HCT116 (cell line): ENCODE measurements around the gene HBG2.

Experiments used
- CBX3 ChIP-seq: IDR thresholded peaks from 2 replicates; pipeline ENCODE4 v1.6.1; 2012; ENCODE audit warnings: low read depth
- EGR1 ChIP-seq: IDR thresholded peaks from 2 replicates; pipeline ENCODE4 v1.6.1; 2012; ENCODE audit warnings: low read depth
- ELF1 ChIP-seq: IDR thresholded peaks from 2 replicates; pipeline ENCODE4 v1.6.1; 2012; ENCODE audit warnings: low read depth, borderline replicate concordance
- FOSL1 ChIP-seq: IDR thresholded peaks from 2 replicates; pipeline ENCODE4 v1.6.1; 2012; ENCODE audit warnings: low read depth
- JUND ChIP-seq: IDR thresholded peaks from 2 replicates; pipeline ENCODE4 v1.6.1; 2012
- POLR2A ChIP-seq: IDR thresholded peaks from 2 replicates; pipeline ENCODE4 v1.7.0; 2011; ENCODE audit warnings: borderline replicate concordance; ENCODE audit not compliant: insufficient read depth, insufficient read length; ENCODE audit errors: extremely low read depth
- POLR2AphosphoS5 ChIP-seq: IDR thresholded peaks from 2 replicates; pipeline ENCODE4 v1.6.1; 2011; ENCODE audit warnings: mild to moderate bottlenecking, low read depth, low read length, moderate library complexity
- RAD21 ChIP-seq: IDR thresholded peaks from 2 replicates; pipeline ENCODE4 v1.6.1; 2012; ENCODE audit warnings: low read depth, mild to moderate bottlenecking
- SIN3A ChIP-seq: IDR thresholded peaks from 2 replicates; pipeline ENCODE4 v1.6.1; 2012; ENCODE audit warnings: low read depth
- SRF ChIP-seq: IDR thresholded peaks from 2 replicates; pipeline ENCODE4 v1.6.1; 2012; ENCODE audit warnings: low read depth
- YY1 ChIP-seq: IDR thresholded peaks from 2 replicates; pipeline ENCODE4 v1.6.1; 2011; ENCODE audit warnings: low read length, low read depth, moderate library complexity, mild to moderate bottlenecking; ENCODE audit not compliant: insufficient replicate concordance; ENCODE audit errors: extremely low read depth
- TF ChIP-seq, protein P1 (sequence below), 3 experiments: fragments of 200-600 bp in 1 of 3; sonication (generic) in 1 of 3; IDR thresholded peaks in 2 of 3; conservative IDR thresholded peaks in 1 of 3; 2 replicates each; pipeline ENCODE4 v1.5.1; 2012 to 2017; ENCODE audit warnings: low read depth in 2 of 3, low read length in 2 of 3, antibody characterized with exemption in 1 of 3, borderline replicate concordance in 1 of 3, control low read depth in 1 of 3, mild to moderate bottlenecking in 1 of 3, mixed read lengths in 1 of 3, mixed run types in 1 of 3, moderate library complexity in 1 of 3; ENCODE audit not compliant: insufficient read depth in 1 of 3
- TF ChIP-seq, protein P2 (sequence below): IDR thresholded peaks from 2 replicates; pipeline ENCODE4 v1.6.1; 2012
- TF ChIP-seq, protein P3 (sequence below): IDR thresholded peaks from 2 replicates; pipeline ENCODE4 v1.6.1; 2012; ENCODE audit warnings: low read depth

DNA sequence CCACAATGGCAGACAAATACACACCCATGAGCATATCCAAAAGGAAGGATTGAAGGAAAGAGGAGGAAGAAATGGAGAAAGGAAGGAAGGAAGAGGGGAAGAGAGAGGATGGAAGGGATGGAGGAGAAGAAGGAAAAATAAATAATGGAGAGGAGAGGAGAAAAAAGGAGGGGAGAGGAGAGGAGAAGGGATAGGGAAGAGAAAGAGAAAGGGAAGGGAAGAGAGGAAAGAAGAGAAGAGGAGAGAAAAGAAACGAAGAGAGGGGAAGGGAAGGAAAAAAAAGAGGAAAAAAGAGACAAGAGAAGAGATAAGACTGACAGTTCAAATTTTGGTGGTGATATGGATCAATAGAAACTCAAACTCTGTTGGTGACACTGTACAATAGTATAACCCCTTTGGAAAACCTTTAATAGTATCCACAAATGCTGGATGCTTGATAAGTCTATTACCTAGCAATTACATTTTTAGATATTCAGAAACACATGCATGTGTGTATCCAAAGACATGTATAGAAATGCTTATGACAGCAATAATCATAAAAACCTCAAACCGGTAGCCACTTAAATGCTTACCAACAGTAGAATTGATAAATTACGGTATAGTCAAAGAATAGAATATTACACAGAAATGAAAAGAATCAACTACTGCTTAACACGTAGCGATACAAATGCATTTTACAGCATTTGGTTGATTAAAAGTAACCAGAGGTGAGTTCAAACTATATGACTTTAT is 19.1 kb downstream of the HBG2 start:
- TF ChIP-seq, protein P1, sequence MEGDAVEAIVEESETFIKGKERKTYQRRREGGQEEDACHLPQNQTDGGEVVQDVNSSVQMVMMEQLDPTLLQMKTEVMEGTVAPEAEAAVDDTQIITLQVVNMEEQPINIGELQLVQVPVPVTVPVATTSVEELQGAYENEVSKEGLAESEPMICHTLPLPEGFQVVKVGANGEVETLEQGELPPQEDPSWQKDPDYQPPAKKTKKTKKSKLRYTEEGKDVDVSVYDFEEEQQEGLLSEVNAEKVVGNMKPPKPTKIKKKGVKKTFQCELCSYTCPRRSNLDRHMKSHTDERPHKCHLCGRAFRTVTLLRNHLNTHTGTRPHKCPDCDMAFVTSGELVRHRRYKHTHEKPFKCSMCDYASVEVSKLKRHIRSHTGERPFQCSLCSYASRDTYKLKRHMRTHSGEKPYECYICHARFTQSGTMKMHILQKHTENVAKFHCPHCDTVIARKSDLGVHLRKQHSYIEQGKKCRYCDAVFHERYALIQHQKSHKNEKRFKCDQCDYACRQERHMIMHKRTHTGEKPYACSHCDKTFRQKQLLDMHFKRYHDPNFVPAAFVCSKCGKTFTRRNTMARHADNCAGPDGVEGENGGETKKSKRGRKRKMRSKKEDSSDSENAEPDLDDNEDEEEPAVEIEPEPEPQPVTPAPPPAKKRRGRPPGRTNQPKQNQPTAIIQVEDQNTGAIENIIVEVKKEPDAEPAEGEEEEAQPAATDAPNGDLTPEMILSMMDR (IDR thresholded peaks at IDR 0.05 in 2 of 3, conservative IDR thresholded peaks at IDR 0.05 in 1 of 3; ENCODE audit: borderline replicate concordance in 1 of 3, insufficient read depth in 1 of 3, low read depth in 2 of 3, low read length in 2 of 3): no peak
- TF ChIP-seq FOSL1 (no peak), POLR2AphosphoS5 (no peak), RAD21 (no peak), YY1 (no peak), ELF1 (no peak), SIN3A (no peak), POLR2A (no peak), JUND (no peak), CBX3 (no peak), SRF (no peak), EGR1 (no peak)
- TF ChIP-seq, protein P2, sequence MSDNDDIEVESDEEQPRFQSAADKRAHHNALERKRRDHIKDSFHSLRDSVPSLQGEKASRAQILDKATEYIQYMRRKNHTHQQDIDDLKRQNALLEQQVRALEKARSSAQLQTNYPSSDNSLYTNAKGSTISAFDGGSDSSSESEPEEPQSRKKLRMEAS: no peak
- TF ChIP-seq, protein P3, sequence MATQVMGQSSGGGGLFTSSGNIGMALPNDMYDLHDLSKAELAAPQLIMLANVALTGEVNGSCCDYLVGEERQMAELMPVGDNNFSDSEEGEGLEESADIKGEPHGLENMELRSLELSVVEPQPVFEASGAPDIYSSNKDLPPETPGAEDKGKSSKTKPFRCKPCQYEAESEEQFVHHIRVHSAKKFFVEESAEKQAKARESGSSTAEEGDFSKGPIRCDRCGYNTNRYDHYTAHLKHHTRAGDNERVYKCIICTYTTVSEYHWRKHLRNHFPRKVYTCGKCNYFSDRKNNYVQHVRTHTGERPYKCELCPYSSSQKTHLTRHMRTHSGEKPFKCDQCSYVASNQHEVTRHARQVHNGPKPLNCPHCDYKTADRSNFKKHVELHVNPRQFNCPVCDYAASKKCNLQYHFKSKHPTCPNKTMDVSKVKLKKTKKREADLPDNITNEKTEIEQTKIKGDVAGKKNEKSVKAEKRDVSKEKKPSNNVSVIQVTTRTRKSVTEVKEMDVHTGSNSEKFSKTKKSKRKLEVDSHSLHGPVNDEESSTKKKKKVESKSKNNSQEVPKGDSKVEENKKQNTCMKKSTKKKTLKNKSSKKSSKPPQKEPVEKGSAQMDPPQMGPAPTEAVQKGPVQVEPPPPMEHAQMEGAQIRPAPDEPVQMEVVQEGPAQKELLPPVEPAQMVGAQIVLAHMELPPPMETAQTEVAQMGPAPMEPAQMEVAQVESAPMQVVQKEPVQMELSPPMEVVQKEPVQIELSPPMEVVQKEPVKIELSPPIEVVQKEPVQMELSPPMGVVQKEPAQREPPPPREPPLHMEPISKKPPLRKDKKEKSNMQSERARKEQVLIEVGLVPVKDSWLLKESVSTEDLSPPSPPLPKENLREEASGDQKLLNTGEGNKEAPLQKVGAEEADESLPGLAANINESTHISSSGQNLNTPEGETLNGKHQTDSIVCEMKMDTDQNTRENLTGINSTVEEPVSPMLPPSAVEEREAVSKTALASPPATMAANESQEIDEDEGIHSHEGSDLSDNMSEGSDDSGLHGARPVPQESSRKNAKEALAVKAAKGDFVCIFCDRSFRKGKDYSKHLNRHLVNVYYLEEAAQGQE: no peak
